Heart left ventricle (tissue), 13 donors: Measurements from ENCODE around the gene TMEM38B.

Experiments used
- POLR2A ChIP-seq, 2 donors: fragments of 450-650 bp; IDR thresholded peaks; one replicate each; pipeline ENCODE4 v1.6.1; 2017; ENCODE audit warnings: antibody characterized with exemption in 2 of 2, mild to moderate bottlenecking in 2 of 2, moderate library complexity in 2 of 2
- TF ChIP-seq, protein P1 (sequence below), 12 donors: fragments of 200-600 bp; sonication (generic) in 4 of 12; IDR thresholded peaks; one replicate each; pipeline versions ENCODE4 v1.5.0 to v1.8.0; 2018 to 2022; ENCODE audit warnings: antibody characterized with exemption in 12 of 12, mild to moderate bottlenecking in 5 of 12
- donor health status: ischemic (EF 13 %, LVEDD 7.1; RV severe dilation, severe dysfunction).
- donor health status: DM: no; HTN: yes; CAD: no.
- donor health status: DM: no; HTN: no; CAD: no.
- donor health status: ischemic (EF 25% LVEDD 6.9; RV normal size, moderate dysfunction).
- donor health status: ischemic (EF 25% LVEDD 5.7; RV mildly dilated, moderate dysfunction).
- donor health status: ischemic (EF 35%, LVEDD 5.7; RV mildly dilated, moderate dysfunction).
- donor health status: nonischemic (EF 11% LVEDD 7.7; RV severe dilation, severe dysfunction).
- donor health status: DM: yes; HTN: yes; CAD: no.
- donor health status: PGD.
- donor health status: ischemic (EF 29% LVEDD 5.4; RV normal size, mild dysfunction).
- donor health status: nonischemic (EF 23%, LVEDD 6.1; RV moderate dilation, normal function).

DNA sequence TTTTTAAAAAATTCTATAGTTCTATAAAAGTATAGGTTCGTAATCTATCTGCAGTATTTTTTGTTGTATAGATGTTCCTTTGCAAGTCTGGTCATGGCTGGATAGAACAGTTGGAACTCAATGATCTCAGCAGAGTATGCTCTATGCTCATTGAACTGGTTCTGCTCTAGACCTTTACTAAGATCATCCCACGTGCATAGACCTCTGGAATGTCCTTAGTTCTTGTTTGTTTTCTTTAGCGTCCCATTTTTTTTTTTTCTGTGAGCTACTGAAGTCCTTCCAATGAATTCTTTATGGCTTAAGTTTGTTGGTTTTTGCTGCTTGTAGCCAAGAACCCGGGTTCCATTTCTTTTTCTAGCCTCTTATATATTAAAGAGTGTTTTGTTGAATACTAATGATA lies 3.5 kb downstream of the TMEM38B start:
- no peak for TF ChIP-seq POLR2A (IDR thresholded peaks at IDR 0.05)
- TF ChIP-seq, protein P1, sequence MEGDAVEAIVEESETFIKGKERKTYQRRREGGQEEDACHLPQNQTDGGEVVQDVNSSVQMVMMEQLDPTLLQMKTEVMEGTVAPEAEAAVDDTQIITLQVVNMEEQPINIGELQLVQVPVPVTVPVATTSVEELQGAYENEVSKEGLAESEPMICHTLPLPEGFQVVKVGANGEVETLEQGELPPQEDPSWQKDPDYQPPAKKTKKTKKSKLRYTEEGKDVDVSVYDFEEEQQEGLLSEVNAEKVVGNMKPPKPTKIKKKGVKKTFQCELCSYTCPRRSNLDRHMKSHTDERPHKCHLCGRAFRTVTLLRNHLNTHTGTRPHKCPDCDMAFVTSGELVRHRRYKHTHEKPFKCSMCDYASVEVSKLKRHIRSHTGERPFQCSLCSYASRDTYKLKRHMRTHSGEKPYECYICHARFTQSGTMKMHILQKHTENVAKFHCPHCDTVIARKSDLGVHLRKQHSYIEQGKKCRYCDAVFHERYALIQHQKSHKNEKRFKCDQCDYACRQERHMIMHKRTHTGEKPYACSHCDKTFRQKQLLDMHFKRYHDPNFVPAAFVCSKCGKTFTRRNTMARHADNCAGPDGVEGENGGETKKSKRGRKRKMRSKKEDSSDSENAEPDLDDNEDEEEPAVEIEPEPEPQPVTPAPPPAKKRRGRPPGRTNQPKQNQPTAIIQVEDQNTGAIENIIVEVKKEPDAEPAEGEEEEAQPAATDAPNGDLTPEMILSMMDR (IDR thresholded peaks at IDR 0.05) = no peak
